Neural progenitor cell (in vitro differentiated cells): ENCODE data around the gene OR7C2. TPM values are rescaled to one million over a fixed set of nuclear protein-coding genes. Genes with fewer than 3 reads are reported as not detected.

ENCODE experiments used
- DNase-seq: peaks from one replicate; pipeline ENCODE4 v3.0.0-alpha.2; 2016; ENCODE audit warnings: low spot score
- H2AFZ ChIP-seq: fragments of 200-600 bp; sonication (generic); replicated peaks from 2 replicates; pipeline ENCODE4 v1.6.1; 2016; ENCODE audit warnings: antibody characterized with exemption
- H3F3A ChIP-seq: fragments of 200-600 bp; sonication (generic); 2 replicates; pipeline ENCODE4 v1.6.1; 2016; ENCODE audit warnings: antibody characterized with exemption, low read depth
- H3K27ac ChIP-seq: fragments of 200-600 bp; sonication (generic); 2 replicates; pipeline ENCODE4 v1.5.1; 2016; ENCODE audit warnings: mild to moderate bottlenecking
- H3K27me3 ChIP-seq: fragments of 200-600 bp; sonication (generic); 2 replicates; pipeline ENCODE4 v1.6.1; 2016; ENCODE audit warnings: mild to moderate bottlenecking, moderate library complexity
- H3K36me3 ChIP-seq: fragments of 200-600 bp; sonication (generic); 2 replicates; pipeline ENCODE4 v1.5.1; 2016
- H3K4me1 ChIP-seq: fragments of 200-600 bp; sonication (generic); 2 replicates; pipeline ENCODE4 v1.6.1; 2016; ENCODE audit warnings: mixed run types
- H3K4me2 ChIP-seq: fragments of 200-600 bp; sonication (generic); 2 replicates; pipeline ENCODE4 v1.6.1; 2016
- H3K4me3 ChIP-seq: fragments of 200-600 bp; sonication (generic); 2 replicates; pipeline ENCODE4 v1.5.1; 2016
- H3K79me2 ChIP-seq: fragments of 200-600 bp; sonication (generic); 2 replicates; pipeline ENCODE4 v1.6.1; 2016; ENCODE audit warnings: low read depth
- H3K9ac ChIP-seq: fragments of 200-600 bp; sonication (generic); 2 replicates; pipeline ENCODE4 v1.6.1; 2016
- H3K9me3 ChIP-seq: fragments of 200-600 bp; sonication (generic); 2 replicates; pipeline ENCODE4 v1.5.1; 2016; ENCODE audit warnings: low read depth
- H4K20me1 ChIP-seq: fragments of 200-600 bp; sonication (generic); 2 replicates; pipeline ENCODE4 v1.6.1; 2016; ENCODE audit warnings: low read depth
- H3K27ac Mint-ChIP-seq: 3 replicates; pipeline ENCODE4 v1.8.0; 2021; ENCODE audit warnings: mixed read lengths
- H3K27me3 Mint-ChIP-seq: 2 replicates; pipeline ENCODE4 v1.8.0; 2022; ENCODE audit warnings: low read depth, mild to moderate bottlenecking, inconsistent platforms, moderate library complexity, mixed read lengths; ENCODE audit not compliant: insufficient read depth
- H3K36me3 Mint-ChIP-seq: 3 replicates; pipeline ENCODE4 v1.8.0; 2021; ENCODE audit warnings: mixed read lengths
- H3K4me1 Mint-ChIP-seq: 3 replicates; pipeline ENCODE4 v1.8.0; 2021; ENCODE audit warnings: mixed read lengths
- H3K4me3 Mint-ChIP-seq: 3 replicates; pipeline ENCODE4 v1.8.0; 2021; ENCODE audit warnings: mild to moderate bottlenecking, moderate library complexity, mixed read lengths
- H3K9me3 Mint-ChIP-seq: 3 replicates; pipeline ENCODE4 v1.8.0; 2020; ENCODE audit warnings: mixed read lengths
- CTCF ChIP-seq: fragments of 200-600 bp; sonication (generic); IDR thresholded peaks from 2 replicates; pipeline ENCODE4 v1.5.1; 2017; ENCODE audit warnings: antibody characterized with exemption, mild to moderate bottlenecking
- EZH2 ChIP-seq: fragments of 200-600 bp; sonication (generic); IDR thresholded peaks from 2 replicates; pipeline ENCODE4 v1.6.1; 2017; ENCODE audit warnings: antibody characterized with exemption, mild to moderate bottlenecking, moderate library complexity
- EZH2phosphoT487 ChIP-seq: fragments of 200-600 bp; sonication (generic); IDR thresholded peaks from 2 replicates; pipeline ENCODE4 v1.6.1; 2017; ENCODE audit warnings: antibody characterized with exemption
- total RNA-seq: library from RNA; depleted of rRNA; stranded (reverse); fragments of >200 nt; gene quantifications from 2 replicates; pipeline ENCODE4 v1.2.3, GENCODE V29; 2015; ENCODE audit warnings: low replicate concordance

Gene OR7C2
- total RNA-seq, 1 donor from 2014 or later = not detected

- no peaks in the 10 kb centered on the region for H3K27me3 ChIP-seq
- no peak for DNase-seq
- Mint-ChIP-seq H3K4me3 (no peak overlapping the region), H3K27ac (no peak overlapping the region), H3K27me3 (peaks cover 2% of the 10 kb centered on the region), H3K9me3 (peaks cover 5% of the 10 kb centered on the region), H3K36me3 (peaks cover 7% of the 10 kb centered on the region), H3K4me1 (no peaks in the 10 kb centered on the region)
- TF ChIP-seq EZH2phosphoT487 (no peak), CTCF (no peak), EZH2 (no peak)
- no peaks in the 10 kb centered on the region for H3K4me1 ChIP-seq
- H3K4me3 ChIP-seq = no peak overlapping the region
- H3K9me3 ChIP-seq = no peaks in the 10 kb centered on the region
- no peak overlapping the region for H3K27ac ChIP-seq
- H3K79me2 ChIP-seq = no peaks in the 10 kb centered on the region
- H3K4me2 ChIP-seq = no peak overlapping the region
- H2AFZ ChIP-seq = no peak overlapping the region
- H4K20me1 ChIP-seq = no peaks in the 10 kb centered on the region
- no peaks in the 10 kb centered on the region for H3F3A ChIP-seq
- no peak overlapping the region for H3K9ac ChIP-seq
- H3K36me3 ChIP-seq = peaks cover 7% of the 10 kb centered on the region
Observed at GRCh38 chr19:14957464-14957863, 16.2 kb downstream of the OR7C2 start.

- Mint-ChIP-seq H3K9me3 (peaks cover 2% of the 10 kb centered on the region), H3K4me1 (no peaks in the 10 kb centered on the region)
Observed at GRCh38 chr19:14959263-14959662, 18.0 kb downstream of the OR7C2 start.

GRCh38 chr19:14961956-14962685 is 20.8 kb downstream of the OR7C2 start:
- Histone ChIP-seq H3K27ac (no peak overlapping the region), H3K9me3 (no peaks in the 10 kb centered on the region), H3K4me2 (no peak overlapping the region), H3K9ac (no peak overlapping the region), H3K36me3 (peaks cover 7% of the 10 kb centered on the region), H3K79me2 (no peaks in the 10 kb centered on the region), H4K20me1 (no peaks in the 10 kb centered on the region), H3K4me3 (no peak overlapping the region), H2AFZ (no peak overlapping the region), H3F3A (no peaks in the 10 kb centered on the region), H3K27me3 (no peaks in the 10 kb centered on the region), H3K4me1 (no peaks in the 10 kb centered on the region)
- Mint-ChIP-seq H3K9me3 (peaks cover 2% of the 10 kb centered on the region), H3K4me1 (no peaks in the 10 kb centered on the region), H3K27ac (no peak overlapping the region), H3K36me3 (peaks cover 15% of the 10 kb centered on the region), H3K27me3 (peaks cover 2% of the 10 kb centered on the region), H3K4me3 (no peak overlapping the region)
- DNase-seq = no peak
- no peak for TF ChIP-seq EZH2
- TF ChIP-seq EZH2phosphoT487 = no peak
- no peak for TF ChIP-seq CTCF

More at GRCh38 chr19:14959263-14959662, 18.0 kb downstream of the OR7C2 start:
- no peak overlapping the region for H3K4me3 Mint-ChIP-seq
- Histone ChIP-seq H3K9ac (no peak overlapping the region), H3F3A (no peaks in the 10 kb centered on the region), H2AFZ (no peak overlapping the region), H3K4me3 (no peak overlapping the region), H4K20me1 (no peaks in the 10 kb centered on the region), H3K4me2 (no peak overlapping the region), H3K79me2 (no peaks in the 10 kb centered on the region), H3K36me3 (peaks cover 7% of the 10 kb centered on the region), H3K4me1 (no peaks in the 10 kb centered on the region), H3K27ac (no peak overlapping the region), H3K9me3 (no peaks in the 10 kb centered on the region), H3K27me3 (no peaks in the 10 kb centered on the region)
- peaks cover 2% of the 10 kb centered on the region for H3K27me3 Mint-ChIP-seq
- TF ChIP-seq CTCF = no peak
- TF ChIP-seq EZH2phosphoT487 = no peak
- TF ChIP-seq EZH2 = no peak
- no peak for DNase-seq
- H3K36me3 Mint-ChIP-seq = peaks cover 14% of the 10 kb centered on the region
- H3K27ac Mint-ChIP-seq = no peak overlapping the region
